Amniotic stem cell (primary cell): ENCODE data around the gene KPNA1.
A peak's percentile ranks its signal among the peaks of the same experiment; 100 is the strongest.
"Not testable (repeated sequence)": the region's sequence is repeated elsewhere in the genome, so short reads cannot be mapped to it uniquely, and the experiment has no call there.

Source experiments
- DNase-seq: peaks from one replicate; lab custom pipeline; 2025; lab: John Stamatoyannopoulos, UW

Gene KPNA1

DNA sequence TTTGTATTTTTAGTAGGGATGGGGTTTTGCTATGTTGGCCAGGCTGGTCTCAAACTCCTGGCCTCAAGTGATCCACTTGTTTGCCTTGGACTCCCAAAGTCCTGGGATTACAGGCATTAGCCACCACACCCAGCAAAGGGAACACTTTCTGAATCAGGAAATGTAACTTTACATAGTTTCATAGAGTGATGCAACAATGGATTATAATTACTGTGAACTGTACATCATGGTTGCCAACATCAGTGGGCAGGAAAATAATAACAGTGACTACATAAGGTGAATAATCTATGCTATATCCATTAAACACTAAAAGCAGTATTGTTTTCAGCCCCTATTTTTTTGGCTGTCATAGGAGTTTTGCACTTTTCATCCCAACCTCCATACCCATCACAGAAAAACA lies 5.0 kb upstream of the KPNA1 start:
- no peak for DNase-seq

DNA sequence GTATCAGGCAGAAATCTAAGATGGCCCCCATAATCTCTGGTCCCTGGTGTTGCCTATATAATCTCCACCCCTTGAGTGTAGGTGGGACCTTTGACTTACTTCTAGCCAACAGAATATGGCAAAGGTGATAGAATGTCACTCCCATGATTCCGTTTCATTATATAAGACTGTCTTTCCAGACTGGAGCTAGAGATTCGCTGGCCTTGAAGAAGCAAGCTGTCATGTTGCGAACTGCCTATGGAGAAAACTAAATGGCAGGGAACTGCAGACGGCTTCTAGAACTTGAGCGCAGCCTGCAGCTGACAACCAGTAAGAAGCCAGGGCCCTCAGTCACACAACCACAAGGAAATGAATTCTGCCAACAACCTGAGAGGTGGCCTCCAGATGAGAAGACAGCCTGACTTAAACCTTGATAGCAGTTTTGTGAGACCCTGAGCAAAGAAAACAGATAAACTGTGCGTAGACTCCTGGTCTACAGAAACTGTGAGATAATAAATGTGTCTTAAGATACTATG lies 2.2 kb upstream of the KPNA1 start:
- no peak for DNase-seq

DNA sequence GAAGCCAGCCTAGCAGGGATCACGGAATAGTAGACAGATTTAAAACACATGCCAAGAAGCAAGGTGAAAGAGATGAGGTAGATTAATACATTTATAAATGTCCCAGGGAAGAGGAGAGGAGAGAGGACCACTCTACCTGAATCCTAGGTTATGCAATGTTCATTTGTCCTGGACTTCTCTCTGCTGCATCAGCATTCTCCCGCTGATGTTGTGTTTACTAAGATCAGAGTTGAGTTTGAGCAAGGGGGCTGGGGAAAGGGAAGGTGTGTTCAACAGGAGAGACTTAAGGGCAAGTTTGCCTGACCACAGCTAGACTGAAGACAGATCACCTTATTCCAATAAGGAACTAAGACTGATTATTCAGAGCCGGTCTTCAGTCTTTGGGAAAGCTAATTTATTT lies 1.1 kb upstream of the KPNA1 start:
- no peak for DNase-seq

DNA sequence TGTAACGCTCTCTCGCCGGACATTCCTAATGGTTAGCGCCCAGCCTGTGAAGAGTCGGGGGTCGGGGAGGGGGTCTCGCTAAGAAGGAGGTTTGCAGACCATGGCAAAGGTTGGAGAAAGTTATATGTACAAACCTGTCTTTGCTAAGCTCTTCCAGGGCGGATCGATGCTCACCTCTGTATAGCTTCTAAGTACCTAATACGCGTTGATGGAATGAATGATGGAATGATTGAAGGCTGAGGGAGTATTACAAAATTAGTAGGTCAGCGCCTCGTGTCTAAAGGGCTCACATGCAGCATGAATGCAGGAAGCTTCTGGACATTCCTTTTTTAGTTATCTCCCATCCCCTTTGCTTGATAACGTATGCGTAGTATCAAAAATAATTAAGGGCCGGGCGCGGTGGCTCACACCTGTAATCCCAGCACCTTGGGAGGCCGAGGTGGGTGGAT lies 305 bp upstream of the KPNA1 start:
- DNase-seq: no peak

DNA sequence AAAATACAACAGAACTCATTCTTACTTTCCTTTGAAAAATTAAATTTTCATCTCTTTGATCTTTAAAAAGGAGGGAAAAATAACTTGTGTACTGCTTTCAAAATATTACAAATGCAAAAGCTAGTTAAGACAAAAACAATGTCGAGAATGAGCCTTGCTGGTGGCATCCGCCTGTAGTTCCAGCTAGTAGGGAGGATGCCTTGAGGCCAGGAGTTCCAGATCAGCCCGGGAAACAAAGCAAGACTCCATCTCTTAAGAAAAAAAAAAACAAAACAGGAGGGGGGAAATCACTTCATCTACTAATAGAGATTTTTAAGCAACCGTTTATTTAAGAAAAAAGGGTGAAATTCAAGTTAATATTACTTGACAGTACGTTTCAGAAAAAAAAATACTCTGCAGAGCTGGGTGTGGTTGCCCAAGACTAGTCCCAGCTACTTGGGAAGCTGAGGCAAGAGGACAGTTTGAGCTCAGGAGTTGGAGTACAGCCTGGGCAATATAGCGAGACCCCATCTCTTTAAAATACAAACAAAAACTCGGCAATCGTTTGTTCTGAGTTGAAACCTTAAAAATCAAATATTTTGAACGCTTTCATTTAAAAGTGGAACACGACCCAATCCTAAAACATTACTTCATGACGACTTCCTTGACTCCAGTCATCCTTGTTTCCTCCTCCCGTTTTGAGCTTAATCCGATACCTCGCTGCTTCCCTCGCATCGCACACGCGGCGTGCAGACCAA lies 1.2 kb downstream of the KPNA1 start:
- DNase-seq: peak; percentile 56

DNA sequence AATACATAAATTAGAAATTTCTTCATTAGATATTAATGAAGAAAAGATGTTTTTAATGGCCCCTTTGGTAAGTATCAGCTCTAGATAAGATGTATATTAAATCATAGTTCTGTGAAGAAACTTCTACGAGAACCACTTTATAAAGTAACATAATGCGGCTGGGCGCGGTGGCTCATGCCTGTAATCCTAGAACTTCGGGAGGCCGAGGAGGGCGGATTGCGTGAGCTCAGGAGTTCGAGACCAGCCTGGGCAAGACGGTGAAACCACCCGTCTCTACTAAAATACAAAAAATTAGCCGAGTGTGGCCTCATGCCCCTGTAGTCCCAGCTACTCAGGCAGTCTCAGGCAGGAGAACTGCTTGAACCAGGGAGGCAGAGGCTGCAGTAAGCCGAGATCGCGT lies 2.5 kb downstream of the KPNA1 start:
- no peak for DNase-seq

DNA sequence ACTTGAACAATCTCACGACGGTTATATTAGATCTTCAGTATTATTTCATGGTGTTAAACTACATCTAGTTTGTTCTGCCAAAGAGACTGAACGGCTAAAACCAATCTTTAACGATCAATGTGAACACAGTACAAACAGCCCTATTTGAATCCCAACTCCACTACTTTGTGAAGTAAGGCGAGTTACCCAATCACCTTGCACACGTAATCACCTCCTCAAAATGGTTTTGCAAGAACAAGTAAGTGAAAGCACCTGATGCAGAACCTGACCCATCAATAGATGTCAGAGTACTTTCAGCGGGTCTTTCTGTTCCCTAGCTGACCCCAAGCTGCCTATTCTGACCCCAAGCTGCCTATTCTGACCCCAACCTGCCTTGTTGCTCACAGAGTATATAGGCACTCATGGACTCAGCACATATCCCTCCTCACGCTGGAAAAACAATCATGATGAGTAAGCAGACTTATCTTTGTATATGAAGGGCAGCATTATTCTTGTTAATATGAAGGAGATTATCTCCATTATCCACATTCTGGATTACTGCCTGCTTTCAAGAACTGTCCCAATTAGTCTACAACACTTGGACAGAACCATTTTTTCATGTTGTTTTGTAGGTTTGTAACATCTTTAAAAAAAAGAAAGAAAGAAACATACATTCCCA lies 3.7 kb downstream of the KPNA1 start:
- no peak for DNase-seq

DNA sequence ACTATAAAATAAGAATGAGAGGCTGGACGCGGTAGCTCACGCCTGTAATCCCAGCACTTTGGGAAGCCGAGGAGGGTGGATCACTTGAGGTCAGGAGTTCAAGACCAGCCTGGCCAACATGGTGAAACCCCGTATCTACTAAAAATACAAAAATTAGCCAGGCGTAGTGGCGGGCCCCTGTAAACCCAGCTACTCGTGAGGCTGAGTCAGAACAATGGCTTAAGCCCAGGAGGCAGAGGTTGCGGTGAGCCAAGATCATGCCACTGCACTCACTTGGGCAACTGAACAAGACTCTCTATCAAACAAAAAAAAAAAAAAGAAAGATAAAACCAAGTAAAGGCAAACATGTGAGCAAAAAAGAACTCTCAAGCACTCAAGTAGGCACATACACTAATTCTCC lies 5.8 kb downstream of the KPNA1 start:
- not testable (repeated sequence) for DNase-seq

DNA sequence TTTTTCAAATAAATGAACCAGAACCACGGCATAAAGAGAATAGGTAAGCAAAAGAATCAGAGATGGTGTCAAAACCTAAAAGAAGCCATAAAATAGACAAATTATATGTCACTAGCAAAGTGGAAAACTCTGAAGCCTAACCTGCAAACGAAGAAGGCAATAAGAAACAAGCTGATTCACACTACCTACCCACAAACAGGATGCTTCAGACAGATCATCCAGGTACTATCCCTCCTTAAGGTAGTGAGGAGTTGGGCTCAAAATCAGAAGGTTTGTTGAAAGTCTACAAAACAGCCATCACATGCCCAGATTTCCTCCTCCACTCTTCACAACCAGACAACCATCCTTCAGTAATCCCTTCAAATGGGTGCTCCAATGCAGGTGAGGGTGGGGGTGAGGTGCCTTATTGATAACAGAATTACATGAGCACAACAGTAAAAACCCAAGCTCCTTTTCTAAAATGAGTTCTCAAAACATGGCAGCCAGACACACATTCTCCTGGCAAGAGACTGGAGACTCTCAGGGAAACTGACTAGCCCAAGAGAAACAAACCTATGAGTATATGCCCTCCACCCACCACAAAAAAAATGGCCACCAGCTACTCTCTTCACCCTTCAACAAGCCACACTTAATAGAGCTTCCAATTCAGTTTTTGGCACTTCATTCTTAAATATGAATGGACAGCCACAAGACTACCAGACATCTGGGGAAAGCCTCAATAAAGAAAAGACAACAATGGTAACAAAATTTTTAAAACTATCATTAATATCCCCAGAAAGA lies 6.4 kb downstream of the KPNA1 start:
- no peak for DNase-seq

DNA sequence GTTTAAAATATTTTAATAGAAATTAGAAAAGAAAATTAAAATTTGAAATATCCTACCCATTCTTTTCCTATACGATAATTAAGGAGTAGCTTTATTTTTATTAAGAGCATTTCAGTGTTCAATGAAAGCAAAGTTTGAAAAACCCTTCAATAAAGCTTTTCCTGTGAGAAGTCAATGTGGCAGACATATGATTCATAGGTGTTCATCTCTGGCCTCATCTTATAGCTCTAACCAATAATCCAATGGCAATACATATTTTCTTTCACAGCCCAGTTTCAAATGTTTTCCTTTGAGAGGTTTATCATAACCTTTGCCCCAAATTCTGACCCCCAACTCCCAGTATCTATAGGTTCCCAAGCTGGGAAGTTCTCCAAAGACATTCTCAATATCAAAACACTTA lies 8.3 kb downstream of the KPNA1 start:
- DNase-seq: no peak

DNA sequence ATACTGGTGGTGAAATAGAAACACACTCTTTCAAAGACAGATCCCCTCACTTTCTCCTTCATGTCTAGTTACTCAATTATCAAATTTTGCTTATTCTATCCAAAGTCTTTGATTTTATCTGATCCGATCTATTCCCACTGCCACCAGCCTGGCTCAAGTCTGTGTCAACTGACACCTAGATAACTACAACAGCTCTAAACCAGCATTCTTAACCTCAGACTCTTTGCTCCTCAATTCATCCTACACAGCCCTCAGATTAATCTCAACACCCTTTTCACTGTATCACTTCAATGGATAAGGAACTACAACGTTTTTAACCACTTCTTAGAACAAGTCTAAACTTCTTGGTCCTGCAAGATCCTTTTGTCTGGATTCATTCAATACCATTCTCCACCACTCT lies 9.1 kb downstream of the KPNA1 start:
- no peak for DNase-seq

DNA sequence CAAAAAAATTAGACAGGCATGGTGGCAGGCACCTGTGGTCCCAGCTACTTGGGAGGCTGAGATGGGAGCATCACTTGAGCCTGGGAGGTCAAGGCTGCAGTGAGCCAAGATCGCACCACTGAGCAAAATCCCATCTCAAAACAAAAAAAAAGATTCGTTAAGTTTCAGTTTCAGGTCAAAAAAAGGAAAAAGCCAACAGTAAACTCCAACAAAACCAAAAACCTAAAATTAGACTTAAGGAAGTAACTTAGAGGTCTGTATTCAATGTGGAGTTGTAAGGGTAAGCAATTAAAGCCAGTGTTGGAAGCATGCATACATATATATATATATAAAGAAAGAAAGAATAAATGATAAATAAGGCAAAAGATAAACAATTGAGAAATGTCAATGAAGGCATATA lies 11.8 kb downstream of the KPNA1 start:
- DNase-seq: no peak

DNA sequence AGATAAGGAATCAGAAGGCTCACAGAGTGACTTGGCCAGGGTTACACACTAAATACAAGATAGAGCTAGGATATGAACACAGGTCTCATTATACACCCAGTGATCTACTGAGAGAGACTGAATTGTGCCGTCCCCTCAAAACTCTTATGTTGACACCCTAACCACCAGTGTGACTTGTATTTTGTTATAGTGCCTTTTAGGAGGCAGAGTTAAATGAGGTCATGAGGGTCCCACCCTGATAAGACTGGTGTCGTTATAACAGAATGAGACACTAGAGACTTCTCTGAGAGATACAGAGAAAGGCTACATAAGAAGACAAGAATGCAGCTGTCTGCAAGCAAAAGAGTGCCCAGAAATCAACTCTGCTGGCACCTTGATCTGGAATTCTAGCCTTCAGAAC lies 12.6 kb downstream of the KPNA1 start:
- no peak for DNase-seq

DNA sequence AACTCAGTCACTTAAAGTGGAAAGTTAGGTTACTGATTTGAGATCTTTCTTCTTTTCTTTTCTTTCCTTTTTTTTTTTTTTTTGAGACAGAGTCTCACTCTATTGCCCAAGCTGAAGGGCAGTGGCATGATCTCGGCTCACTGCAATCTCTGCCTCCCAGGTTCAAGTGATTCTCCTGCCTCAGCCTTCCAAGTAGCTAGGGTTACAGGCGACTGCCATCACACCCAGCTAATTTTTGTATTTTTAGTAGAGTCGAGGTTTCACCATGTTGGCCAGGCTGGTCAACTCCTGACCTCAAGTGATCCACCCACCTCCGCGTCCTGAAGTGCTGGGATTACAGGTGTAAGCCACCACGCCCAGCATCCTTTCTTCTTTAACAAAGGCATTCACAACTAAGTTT lies 13.8 kb downstream of the KPNA1 start:
- DNase-seq: not testable (repeated sequence)

DNA sequence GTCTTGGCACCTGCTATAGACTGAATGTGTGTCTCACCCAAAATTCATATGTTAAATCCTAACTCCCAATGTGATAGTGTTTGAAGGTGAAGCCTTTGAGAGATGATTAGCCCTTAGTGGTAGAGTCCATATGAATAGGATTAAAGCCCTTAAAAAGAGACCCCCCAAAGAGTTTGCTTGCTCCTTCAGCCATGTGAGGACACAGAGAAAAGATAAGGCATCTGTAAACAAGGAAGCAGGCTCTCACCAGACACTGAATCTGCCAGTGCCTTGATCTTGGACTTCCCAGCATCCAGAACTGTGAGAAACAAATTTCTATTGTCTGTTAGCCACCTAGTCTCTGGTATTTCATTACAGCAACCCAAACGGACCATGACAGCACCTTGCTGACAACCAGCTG lies 16.6 kb downstream of the KPNA1 start:
- no peak for DNase-seq

DNA sequence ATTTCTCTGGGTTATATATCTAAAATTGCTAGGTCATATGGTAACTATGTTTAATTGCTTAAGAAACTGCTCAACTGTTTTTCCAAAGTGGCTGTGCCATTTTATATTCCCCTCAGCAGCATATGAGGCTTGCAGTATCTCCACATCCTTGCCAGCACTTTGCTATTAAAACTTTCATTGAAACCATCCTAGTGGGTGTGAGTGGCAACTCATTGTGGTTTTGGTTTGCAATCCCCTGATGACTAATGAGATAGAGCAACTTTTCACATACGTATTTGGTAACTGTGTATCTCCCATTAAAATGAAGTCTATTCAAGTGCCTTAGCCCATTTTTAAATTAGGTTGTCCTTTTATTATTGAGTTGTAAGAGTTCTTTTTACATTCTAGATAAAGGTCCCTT lies 17.3 kb downstream of the KPNA1 start:
- peak; percentile 30 for DNase-seq

DNA sequence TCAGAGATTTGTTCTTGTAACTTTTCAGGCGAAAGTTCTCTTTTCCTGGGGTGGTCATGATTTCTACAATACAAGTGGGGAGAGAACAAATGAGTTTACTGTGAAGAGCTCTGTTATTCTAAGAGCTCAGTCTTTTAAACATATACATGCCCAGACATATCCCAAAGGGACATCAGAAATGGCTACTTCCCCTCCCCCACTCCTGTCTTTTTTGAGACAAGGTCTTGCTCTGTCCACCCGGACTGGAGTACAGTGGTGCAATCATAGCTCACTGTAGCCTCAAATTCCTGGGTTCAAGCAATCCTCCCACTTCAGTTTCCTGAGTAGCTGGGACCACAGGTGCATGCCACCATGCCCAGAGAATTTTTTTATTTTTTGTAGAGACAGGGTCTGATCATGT lies 18.2 kb downstream of the KPNA1 start:
- no peak for DNase-seq

DNA sequence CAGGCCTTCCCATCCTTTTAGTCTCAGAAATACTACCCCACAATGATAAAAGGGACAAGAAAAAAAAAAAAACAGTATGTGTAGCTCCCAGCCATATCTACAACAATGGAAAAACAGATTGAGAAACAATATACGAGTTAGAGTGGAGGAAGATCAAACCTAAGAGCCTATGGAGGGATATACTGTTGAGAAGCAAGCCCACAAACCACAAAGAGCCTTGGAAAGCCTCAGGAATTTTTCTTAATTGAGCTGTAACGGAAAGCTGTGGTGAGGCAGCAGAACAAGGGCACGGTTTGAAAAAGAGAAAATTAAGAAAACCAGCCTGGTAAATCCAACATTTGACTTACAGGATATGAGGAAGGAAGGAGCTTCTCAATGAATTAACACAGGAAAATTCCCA lies 21.4 kb downstream of the KPNA1 start:
- peak; percentile 43 for DNase-seq

DNA sequence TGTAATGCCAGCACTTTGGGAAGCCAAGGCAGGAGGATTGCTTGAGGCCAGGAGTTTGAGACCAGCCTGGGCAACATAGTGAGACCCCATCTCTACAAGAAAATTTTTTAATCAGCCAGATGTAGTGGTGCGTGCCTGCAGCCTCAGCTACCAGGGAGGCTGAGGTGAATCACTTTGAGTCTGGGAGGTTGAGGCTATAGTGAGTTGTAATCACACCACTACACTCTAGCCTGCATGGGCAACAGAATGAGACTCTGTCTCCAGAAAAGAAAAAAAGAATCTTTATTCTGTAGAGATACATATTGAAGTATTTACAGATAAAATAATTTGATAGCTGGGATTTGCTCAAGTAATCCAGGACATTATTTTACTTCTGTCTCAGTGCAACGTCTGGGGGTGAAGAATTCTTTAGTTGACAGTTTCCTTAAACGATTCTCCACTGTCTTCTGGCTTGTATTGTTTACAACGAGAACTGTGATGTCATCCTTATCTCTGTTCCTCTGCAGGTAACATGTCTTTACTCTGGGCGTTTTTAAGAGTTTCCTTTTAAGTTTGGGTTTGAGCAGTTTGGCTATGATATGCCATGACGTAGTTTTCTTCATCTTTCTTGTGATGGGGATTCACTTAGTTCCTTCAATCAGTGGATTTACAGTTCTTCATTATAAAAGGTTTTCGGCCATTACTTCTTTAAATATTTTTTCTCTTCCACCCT lies 26.3 kb downstream of the KPNA1 start:
- DNase-seq: no peak

DNA sequence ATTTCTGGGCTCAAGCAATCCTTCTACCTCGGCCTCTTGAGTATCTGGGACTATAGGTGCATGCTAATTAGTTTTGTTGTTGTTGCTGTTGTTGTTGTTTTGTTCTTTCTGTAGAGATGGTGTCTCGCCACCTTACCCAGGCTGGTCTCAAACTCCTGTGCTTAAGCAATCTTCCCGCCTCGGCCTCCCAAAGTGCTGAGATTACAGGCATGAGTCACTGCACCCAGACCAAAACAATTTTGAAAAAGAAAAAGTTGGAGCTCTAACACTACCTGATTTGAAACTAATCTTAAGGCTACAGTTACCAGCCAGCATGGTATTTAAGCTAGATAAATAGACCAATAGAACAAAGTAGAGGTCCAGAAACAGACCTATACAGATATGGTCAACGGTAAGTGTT lies 29.8 kb downstream of the KPNA1 start:
- no peak for DNase-seq

DNA sequence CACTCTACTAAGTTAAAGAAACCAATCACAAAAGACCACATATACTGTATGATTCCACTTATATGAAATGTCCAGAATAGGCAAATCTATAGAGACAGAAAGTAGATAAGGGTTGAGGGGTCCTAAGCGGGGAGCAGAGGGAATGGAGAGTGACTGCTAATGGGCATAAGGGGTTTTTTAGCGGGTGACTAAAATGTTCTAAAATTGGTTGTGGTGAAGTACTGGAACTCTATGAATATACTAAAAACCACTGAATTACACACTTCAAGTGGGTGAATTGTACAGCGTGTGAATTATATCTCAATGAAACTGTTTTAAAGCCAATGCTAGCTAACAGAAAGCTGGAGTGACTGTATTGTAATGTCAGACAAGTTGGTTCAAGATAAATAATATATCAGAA lies 33.3 kb downstream of the KPNA1 start:
- no peak for DNase-seq

DNA sequence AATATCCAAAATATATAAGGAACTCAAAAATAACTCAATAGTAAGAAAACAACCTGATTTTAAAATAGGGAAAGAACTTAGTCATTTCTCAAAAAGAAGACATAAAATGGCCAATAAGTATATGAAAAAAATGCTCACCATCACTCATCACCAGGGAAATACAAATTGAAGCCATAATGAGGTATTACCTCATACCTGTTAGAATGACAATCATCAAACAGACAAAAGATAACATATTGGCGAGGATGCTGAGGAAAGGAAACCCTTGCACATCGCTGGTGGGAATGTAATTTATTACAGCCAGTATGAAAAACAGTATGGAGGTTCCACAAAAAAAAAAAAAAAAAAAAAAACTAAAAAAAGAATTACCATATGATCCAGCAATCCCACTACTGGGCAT lies 38.2 kb downstream of the KPNA1 start:
- DNase-seq: no peak
